ENCODE measurements around the gene CACNA2D1. TPM values are rescaled to one million over a fixed set of nuclear protein-coding genes. Genes with fewer than 3 reads are reported as not detected.

The CACNA2D1 gene
- polyA plus RNA-seq, 1 donor = 105 TPM

- DNase-seq = no peak
Observed at GRCh38 chr7:81937091-81937490, 506.5 kb downstream of the CACNA2D1 start.

GRCh38 chr7:81934596-81935301, 508.8 kb downstream of the CACNA2D1 start:
- no peak for DNase-seq

- DNase-seq = no peak
Observed at GRCh38 chr7:81932936-81933335, 510.6 kb downstream of the CACNA2D1 start.

- no peak for DNase-seq
Observed at GRCh38 chr7:81929386-81929785, 514.2 kb downstream of the CACNA2D1 start.

GRCh38 chr7:81926154-81926553, 517.4 kb downstream of the CACNA2D1 start:
- DNase-seq = no peak

GRCh38 chr7:81925530-81925929, 518.0 kb downstream of the CACNA2D1 start:
- DNase-seq = no peak

GRCh38 chr7:81924494-81924893, 519.1 kb downstream of the CACNA2D1 start:
- DNase-seq = no peak

- no peak for DNase-seq
Observed at GRCh38 chr7:81919494-81919893, 524.1 kb downstream of the CACNA2D1 start.

GRCh38 chr7:81908220-81908619, 535.4 kb downstream of the CACNA2D1 start:
- DNase-seq = no peak

- no peak for DNase-seq
Observed at GRCh38 chr7:81903115-81903514, 540.5 kb downstream of the CACNA2D1 start.

- DNase-seq = no peak
Observed at GRCh38 chr7:81902536-81902935, 541.0 kb downstream of the CACNA2D1 start.

Data from hindlimb muscle (tissue), 1 donor.